ENCODE measurements around the gene ARHGEF40.
A peak's percentile ranks its signal among the peaks of the same experiment; 100 is the strongest.

The ARHGEF40 gene

GRCh38 chr14:21083565-21084325 lies 13.6 kb downstream of the ARHGEF40 start:
- no peaks in the 10 kb centered on the region for H3K36me3 Mint-ChIP-seq (ENCODE audit: low read depth)
- no peak overlapping the region for H3K27ac Mint-ChIP-seq
- peaks cover 22% of the 10 kb centered on the region for H3K4me1 Mint-ChIP-seq (ENCODE audit: low read depth)
- H3K27me3 Mint-ChIP-seq: no peaks in the 10 kb centered on the region
- no peak overlapping the region for H3K4me3 Mint-ChIP-seq
- no peaks in the 10 kb centered on the region for H3K9me3 Mint-ChIP-seq

GRCh38 chr14:21084396-21084795 lies 14.3 kb downstream of the ARHGEF40 start:
- Mint-ChIP-seq H3K4me3 (no peak overlapping the region), H3K4me1 (ENCODE audit: low read depth) (peaks cover 25% of the 10 kb centered on the region), H3K27ac (no peak overlapping the region), H3K27me3 (no peaks in the 10 kb centered on the region), H3K9me3 (no peaks in the 10 kb centered on the region), H3K36me3 (ENCODE audit: low read depth) (no peaks in the 10 kb centered on the region)

GRCh38 chr14:21084998-21085853 lies 15.1 kb downstream of the ARHGEF40 start:
- Mint-ChIP-seq H3K9me3 (no peaks in the 10 kb centered on the region), H3K36me3 (ENCODE audit: low read depth) (no peaks in the 10 kb centered on the region), H3K4me3 (no peak overlapping the region), H3K4me1 (ENCODE audit: low read depth) (peaks cover 25% of the 10 kb centered on the region), H3K27ac (no peak overlapping the region), H3K27me3 (no peaks in the 10 kb centered on the region)

GRCh38 chr14:21086908-21087293 lies 16.8 kb downstream of the ARHGEF40 start:
- Mint-ChIP-seq H3K36me3 (ENCODE audit: low read depth) (peaks cover 4% of the 10 kb centered on the region), H3K9me3 (no peaks in the 10 kb centered on the region), H3K27ac (peak overlapping the region; percentile 7), H3K4me1 (ENCODE audit: low read depth) (peaks cover 25% of the 10 kb centered on the region), H3K4me3 (no peak overlapping the region), H3K27me3 (no peaks in the 10 kb centered on the region)

- H3K27ac Mint-ChIP-seq: peak overlapping the region; percentile 40
- no peaks in the 10 kb centered on the region for H3K27me3 Mint-ChIP-seq
- H3K4me1 Mint-ChIP-seq (ENCODE audit: low read depth): peaks cover 27% of the 10 kb centered on the region
- H3K4me3 Mint-ChIP-seq: no peak overlapping the region
- no peaks in the 10 kb centered on the region for H3K9me3 Mint-ChIP-seq
- H3K36me3 Mint-ChIP-seq (ENCODE audit: low read depth): peaks cover 5% of the 10 kb centered on the region
Measured at GRCh38 chr14:21087294-21088091, 17.4 kb downstream of the ARHGEF40 start.

GRCh38 chr14:21088687-21089086 lies 18.6 kb downstream of the ARHGEF40 start:
- no peaks in the 10 kb centered on the region for H3K27me3 Mint-ChIP-seq
- H3K27ac Mint-ChIP-seq: no peak overlapping the region
- H3K9me3 Mint-ChIP-seq: no peaks in the 10 kb centered on the region
- no peak overlapping the region for H3K4me3 Mint-ChIP-seq
- peaks cover 6% of the 10 kb centered on the region for H3K36me3 Mint-ChIP-seq (ENCODE audit: low read depth)
- peaks cover 28% of the 10 kb centered on the region for H3K4me1 Mint-ChIP-seq (ENCODE audit: low read depth)

GRCh38 chr14:21089271-21089670 lies 19.2 kb downstream of the ARHGEF40 start:
- H3K27me3 Mint-ChIP-seq: no peaks in the 10 kb centered on the region
- H3K27ac Mint-ChIP-seq: peak overlapping the region; percentile 36
- no peak overlapping the region for H3K4me3 Mint-ChIP-seq
- H3K36me3 Mint-ChIP-seq (ENCODE audit: low read depth): peaks cover 6% of the 10 kb centered on the region
- H3K4me1 Mint-ChIP-seq (ENCODE audit: low read depth): peaks cover 28% of the 10 kb centered on the region
- H3K9me3 Mint-ChIP-seq: no peaks in the 10 kb centered on the region

- Mint-ChIP-seq H3K27ac (peak overlapping the region; percentile 36), H3K4me1 (ENCODE audit: low read depth) (peaks cover 28% of the 10 kb centered on the region), H3K36me3 (ENCODE audit: low read depth) (peaks cover 6% of the 10 kb centered on the region), H3K9me3 (no peaks in the 10 kb centered on the region), H3K27me3 (no peaks in the 10 kb centered on the region), H3K4me3 (no peak overlapping the region)
Measured at GRCh38 chr14:21089877-21090193, 19.7 kb downstream of the ARHGEF40 start.

- H3K27ac Mint-ChIP-seq: no peak overlapping the region
- no peaks in the 10 kb centered on the region for H3K27me3 Mint-ChIP-seq
- H3K4me3 Mint-ChIP-seq: no peak overlapping the region
Measured at GRCh38 chr14:21090194-21090939, 20.3 kb downstream of the ARHGEF40 start.

GRCh38 chr14:21090940-21091663 lies 21.0 kb downstream of the ARHGEF40 start:
- no peak overlapping the region for H3K4me3 Mint-ChIP-seq
- peaks cover 28% of the 10 kb centered on the region for H3K4me1 Mint-ChIP-seq (ENCODE audit: low read depth)
- no peaks in the 10 kb centered on the region for H3K9me3 Mint-ChIP-seq
- H3K27me3 Mint-ChIP-seq: no peaks in the 10 kb centered on the region
- no peak overlapping the region for H3K27ac Mint-ChIP-seq
- H3K36me3 Mint-ChIP-seq (ENCODE audit: low read depth): peaks cover 6% of the 10 kb centered on the region

More at GRCh38 chr14:21090194-21090939, 20.3 kb downstream of the ARHGEF40 start:
- H3K4me1 Mint-ChIP-seq (ENCODE audit: low read depth): peaks cover 28% of the 10 kb centered on the region
- peaks cover 6% of the 10 kb centered on the region for H3K36me3 Mint-ChIP-seq (ENCODE audit: low read depth)
- no peaks in the 10 kb centered on the region for H3K9me3 Mint-ChIP-seq

- Mint-ChIP-seq H3K4me3 (no peak overlapping the region), H3K36me3 (ENCODE audit: low read depth) (peaks cover 6% of the 10 kb centered on the region), H3K27me3 (no peaks in the 10 kb centered on the region), H3K4me1 (ENCODE audit: low read depth) (peaks cover 23% of the 10 kb centered on the region), H3K27ac (no peak overlapping the region), H3K9me3 (no peaks in the 10 kb centered on the region)
Measured at GRCh38 chr14:21091821-21092272, 21.7 kb downstream of the ARHGEF40 start.

GRCh38 chr14:21092273-21093011 lies 22.3 kb downstream of the ARHGEF40 start:
- no peaks in the 10 kb centered on the region for H3K27me3 Mint-ChIP-seq

GRCh38 chr14:21093018-21093417 lies 22.9 kb downstream of the ARHGEF40 start:
- Mint-ChIP-seq H3K4me1 (ENCODE audit: low read depth) (peaks cover 18% of the 10 kb centered on the region), H3K27ac (no peak overlapping the region), H3K9me3 (no peaks in the 10 kb centered on the region), H3K36me3 (ENCODE audit: low read depth) (peaks cover 6% of the 10 kb centered on the region), H3K4me3 (no peak overlapping the region), H3K27me3 (no peaks in the 10 kb centered on the region)

More at GRCh38 chr14:21092273-21093011, 22.3 kb downstream of the ARHGEF40 start:
- no peak overlapping the region for H3K27ac Mint-ChIP-seq
- H3K4me1 Mint-ChIP-seq (ENCODE audit: low read depth): peaks cover 24% of the 10 kb centered on the region
- no peak overlapping the region for H3K4me3 Mint-ChIP-seq
- H3K36me3 Mint-ChIP-seq (ENCODE audit: low read depth): peaks cover 6% of the 10 kb centered on the region
- no peaks in the 10 kb centered on the region for H3K9me3 Mint-ChIP-seq
